GM21723 (cell line): ENCODE results near the gene PFDN6.
"Not testable (repeated sequence)": the region's sequence is repeated elsewhere in the genome, so short reads cannot be mapped to it uniquely, and the experiment has no call there.

ENCODE experiments used
- ATAC-seq: cut with Tn5 transposase; IDR thresholded peaks from one replicate; pipeline ENCODE4 v1.9.1; 2021; ENCODE audit warnings: mild to moderate bottlenecking, moderate library complexity; ENCODE audit not compliant: unreplicated experiment

Gene PFDN6

GRCh38 chr6:33288921-33289783 is at the start of gene PFDN6, which contains the start of gene WDR46:
TSS of gene PFDN6 (plus strand) at chr6:33289601. CDS start at chr6:33289857, 256 bp downstream.
TSS of gene WDR46 (minus strand) at chr6:33289239. CDS start at chr6:33289170, 69 bp downstream.
- peak; percentile 79 for ATAC-seq

- ATAC-seq, result no peak
These were observed 47.4 kb upstream of the PFDN6 start for GRCh38 chr6:33241968-33242367.

- no peak for ATAC-seq
These were observed 45.9 kb upstream of the PFDN6 start for GRCh38 chr6:33243476-33243875.

- peak; percentile 41 for ATAC-seq
These were observed 41.3 kb upstream of the PFDN6 start for GRCh38 chr6:33247977-33248642.

GRCh38 chr6:33248643-33248931 is 40.8 kb upstream of the PFDN6 start:
- peak; percentile 4 for ATAC-seq

GRCh38 chr6:33248932-33249731 is 40.3 kb upstream of the PFDN6 start:
- ATAC-seq, result peak; percentile 85

- ATAC-seq, result peak; percentile 0
These were observed 39.4 kb upstream of the PFDN6 start for GRCh38 chr6:33249732-33250630.

- ATAC-seq, result no peak
These were observed 38.7 kb upstream of the PFDN6 start for GRCh38 chr6:33250731-33251130.

- ATAC-seq, result no peak
These were observed 37.9 kb upstream of the PFDN6 start for GRCh38 chr6:33251395-33252012.

GRCh38 chr6:33252759-33253158 is 36.6 kb upstream of the PFDN6 start:
- ATAC-seq, result no peak

GRCh38 chr6:33254591-33254990 is 34.8 kb upstream of the PFDN6 start:
- ATAC-seq, result no peak

GRCh38 chr6:33259032-33259431 is 30.4 kb upstream of the PFDN6 start:
- ATAC-seq, result no peak

GRCh38 chr6:33262490-33262889 is 26.9 kb upstream of the PFDN6 start:
- not testable (repeated sequence) for ATAC-seq

GRCh38 chr6:33264015-33264414 is 25.4 kb upstream of the PFDN6 start:
- no peak for ATAC-seq

- no peak for ATAC-seq
These were observed 18.3 kb upstream of the PFDN6 start for GRCh38 chr6:33271117-33271467.

GRCh38 chr6:33271468-33272274 is 17.7 kb upstream of the PFDN6 start, which contains the start of the genes RPS18 and VPS52:
TSS of gene RPS18 (plus strand) at chr6:33272075. CDS start at chr6:33272120, 45 bp downstream.
TSS of gene VPS52 (minus strand) at chr6:33271876. CDS start at chr6:33271675, 201 bp downstream.
- peak; percentile 70 for ATAC-seq

- ATAC-seq, result no peak
These were observed 16.9 kb upstream of the PFDN6 start for GRCh38 chr6:33272275-33273128.
